Left lung (tissue), 10 donors: ENCODE measurements around the gene SIK3. TPM values are rescaled to one million over a fixed set of nuclear protein-coding genes. Genes with fewer than 3 reads are reported as not detected.
A peak's percentile ranks its signal among the peaks of the same experiment; 100 is the strongest.

Source experiments
- ATAC-seq: fragments of 200-7000 bp; cut with Tn5 transposase; one replicate; pipeline ENCODE4 v1.9.1; 2020; ENCODE audit warnings: moderate library complexity
- DNase-seq, 4 donors: peaks; one replicate each; pipeline ENCODE4 v3.0.0-alpha.2; 2013 to 2020
- H3K27ac ChIP-seq, 2 donors: fragments of 200-600 bp; sonication (generic) in 1 of 2; one replicate each; pipeline versions ENCODE4 v1.5.0 to v1.8.0; 2020 to 2021
- H3K27me3 ChIP-seq, 2 donors: fragments of 200-600 bp; sonication (generic) in 1 of 2; one replicate each; pipeline versions ENCODE4 v1.5.0 to v1.8.0; 2020 to 2021
- H3K36me3 ChIP-seq, 2 donors: fragments of 200-600 bp; sonication (generic) in 1 of 2; one replicate each; pipeline versions ENCODE4 v1.5.0 to v1.8.0; 2020 to 2021
- H3K4me1 ChIP-seq, 2 donors: fragments of 200-600 bp; one replicate each; pipeline ENCODE4 v1.8.0; 2021
- H3K4me3 ChIP-seq, 2 donors: fragments of 200-600 bp; sonication (generic) in 1 of 2; one replicate each; pipeline versions ENCODE4 v1.5.0 to v1.8.0; 2020 to 2021; ENCODE audit warnings: mild to moderate bottlenecking in 1 of 2
- H3K9me3 ChIP-seq, 2 donors: fragments of 200-600 bp; sonication (generic) in 1 of 2; one replicate each; pipeline versions ENCODE4 v1.5.0 to v1.8.0; 2020 to 2021
- intact Hi-C, 2 donors: fragments of 100-400 bp; cut with DNase I; formaldehyde crosslinking; loops; one replicate each; pipeline versions ENCODE4 v1.11.2 to v1.14.2; 2022
- polyA plus RNA-seq, 6 donors: library from polyadenylated mRNA; unstranded; fragments of 120-200 nt; gene quantifications; one replicate each; pipeline ENCODE4 v1.2.1, GENCODE V29; 2013; ENCODE audit not compliant: insufficient read length in 6 of 6
- total RNA-seq, 2 donors: library from RNA; stranded (reverse); fragmentation: NEBNext Ultra II Directional; extraction: Animal tissue kit (Norgen Biotek cat#: 25700); gene quantifications; one replicate each; pipeline ENCODE4 v1.2.1, GENCODE V29; 2021
- TF ChIP-seq, protein P1 (sequence below), 2 donors: fragments of 200-600 bp; sonication (generic) in 1 of 2; IDR thresholded peaks; one replicate each; pipeline versions ENCODE4 v1.5.0 to v1.8.0; 2021; ENCODE audit warnings: antibody characterized with exemption in 2 of 2
- donor health status: DM: no; HTN: yes; CAD: no.
- donor health status: DM: no; HTN: no; CAD: no.

SIK3 gene
- total and polyA plus RNA-seq, 8 donors: 28.0 to 49.6 (median 35.9) TPM

DNA sequence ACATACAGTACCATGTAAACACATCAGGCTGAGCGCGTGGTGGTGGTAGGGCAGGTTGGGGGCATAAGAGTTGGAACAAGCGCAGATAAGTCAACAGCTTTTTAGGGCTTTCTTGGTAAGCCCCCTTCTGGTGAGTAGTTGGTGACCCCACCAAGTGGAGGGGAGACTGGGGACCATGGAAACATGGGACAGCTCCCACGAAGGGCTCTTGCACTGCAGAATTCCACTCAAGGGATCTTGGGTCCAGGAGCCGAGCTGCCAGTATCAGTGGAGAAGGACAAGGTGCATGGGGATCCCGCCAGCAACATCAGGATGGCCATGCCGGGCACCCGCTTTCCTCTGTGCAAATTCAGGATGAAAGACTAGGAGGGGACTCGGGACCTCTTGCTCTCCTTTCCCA is 254.6 kb downstream of the SIK3 start:
- Histone ChIP-seq H3K4me1 (no peaks in the 10 kb centered on the region), H3K27me3 (no peaks in the 10 kb centered on the region), H3K9me3 (no peaks in the 10 kb centered on the region), H3K36me3 (peaks cover 0 to 55% of the 10 kb centered on the region in 2 donors), H3K27ac (no peak overlapping the region), H3K4me3 (no peak overlapping the region)
- ATAC-seq (no peak), DNase-seq (no peak)
- intact Hi-C loops: no loop called here
- TF ChIP-seq, protein P1, sequence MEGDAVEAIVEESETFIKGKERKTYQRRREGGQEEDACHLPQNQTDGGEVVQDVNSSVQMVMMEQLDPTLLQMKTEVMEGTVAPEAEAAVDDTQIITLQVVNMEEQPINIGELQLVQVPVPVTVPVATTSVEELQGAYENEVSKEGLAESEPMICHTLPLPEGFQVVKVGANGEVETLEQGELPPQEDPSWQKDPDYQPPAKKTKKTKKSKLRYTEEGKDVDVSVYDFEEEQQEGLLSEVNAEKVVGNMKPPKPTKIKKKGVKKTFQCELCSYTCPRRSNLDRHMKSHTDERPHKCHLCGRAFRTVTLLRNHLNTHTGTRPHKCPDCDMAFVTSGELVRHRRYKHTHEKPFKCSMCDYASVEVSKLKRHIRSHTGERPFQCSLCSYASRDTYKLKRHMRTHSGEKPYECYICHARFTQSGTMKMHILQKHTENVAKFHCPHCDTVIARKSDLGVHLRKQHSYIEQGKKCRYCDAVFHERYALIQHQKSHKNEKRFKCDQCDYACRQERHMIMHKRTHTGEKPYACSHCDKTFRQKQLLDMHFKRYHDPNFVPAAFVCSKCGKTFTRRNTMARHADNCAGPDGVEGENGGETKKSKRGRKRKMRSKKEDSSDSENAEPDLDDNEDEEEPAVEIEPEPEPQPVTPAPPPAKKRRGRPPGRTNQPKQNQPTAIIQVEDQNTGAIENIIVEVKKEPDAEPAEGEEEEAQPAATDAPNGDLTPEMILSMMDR (IDR thresholded peaks at IDR 0.05): no peak

DNA sequence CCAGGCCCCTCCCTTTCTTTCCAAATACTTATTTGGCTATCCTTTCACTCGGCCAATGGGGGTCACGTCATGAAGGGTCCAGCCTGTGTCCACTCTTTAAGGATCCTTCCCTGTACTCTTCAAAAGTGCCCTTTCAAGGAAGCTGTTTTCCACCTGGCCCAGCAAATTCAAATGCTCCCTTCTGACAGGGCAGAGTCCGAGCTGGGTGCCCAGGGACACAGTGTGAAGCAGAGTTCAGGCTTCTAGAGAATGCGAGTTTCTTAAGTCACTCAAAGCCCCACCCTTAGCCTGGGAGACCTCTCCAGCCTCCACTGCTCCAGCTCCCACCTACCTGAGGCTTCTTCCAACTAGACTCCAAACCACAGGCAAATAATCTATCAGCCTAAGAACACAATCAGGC is 255.3 kb downstream of the SIK3 start:
- ATAC-seq (peak; percentile 38), DNase-seq (no peak)
- Histone ChIP-seq H3K27ac (peak overlapping the region in 1 of 2 donors; percentile 41), H3K36me3 (peaks cover 0 to 48% of the 10 kb centered on the region in 2 donors), H3K4me1 (no peaks in the 10 kb centered on the region), H3K27me3 (no peaks in the 10 kb centered on the region), H3K4me3 (no peak overlapping the region), H3K9me3 (no peaks in the 10 kb centered on the region)
- intact Hi-C loops: no loop called here
- TF ChIP-seq, protein P1 (IDR thresholded peaks at IDR 0.05): no peak

DNA sequence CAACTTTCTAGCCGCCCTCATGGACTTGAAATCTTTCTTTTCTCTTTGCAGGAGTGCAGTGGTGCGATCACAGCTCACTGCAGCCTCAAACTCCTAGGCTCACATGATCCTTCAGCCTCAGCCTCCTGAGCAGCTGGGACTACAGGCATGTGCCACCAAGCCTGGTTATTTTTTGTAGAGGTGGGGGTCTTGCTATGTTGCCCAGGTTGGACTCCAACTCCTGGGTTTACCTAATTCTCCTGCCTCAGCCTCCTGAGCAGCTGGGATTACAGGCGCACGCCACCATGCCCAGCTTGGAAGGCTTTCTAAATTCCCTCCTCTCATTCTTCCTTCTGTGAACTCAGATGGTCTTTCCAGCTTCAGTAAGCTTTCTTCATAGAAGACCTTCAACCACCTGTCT is 256.1 kb downstream of the SIK3 start:
- H3K27me3 ChIP-seq: no peaks in the 10 kb centered on the region
- DNase-seq: no peak
- H3K4me3 ChIP-seq: no peak overlapping the region
- H3K4me1 ChIP-seq: no peaks in the 10 kb centered on the region
- H3K9me3 ChIP-seq: no peaks in the 10 kb centered on the region
- no peak overlapping the region for H3K27ac ChIP-seq
- ATAC-seq: no peak
- peaks cover 0 to 40% of the 10 kb centered on the region in 2 donors for H3K36me3 ChIP-seq
- intact Hi-C loops: no loop called here
- TF ChIP-seq, protein P1 (IDR thresholded peaks at IDR 0.05): no peak

DNA sequence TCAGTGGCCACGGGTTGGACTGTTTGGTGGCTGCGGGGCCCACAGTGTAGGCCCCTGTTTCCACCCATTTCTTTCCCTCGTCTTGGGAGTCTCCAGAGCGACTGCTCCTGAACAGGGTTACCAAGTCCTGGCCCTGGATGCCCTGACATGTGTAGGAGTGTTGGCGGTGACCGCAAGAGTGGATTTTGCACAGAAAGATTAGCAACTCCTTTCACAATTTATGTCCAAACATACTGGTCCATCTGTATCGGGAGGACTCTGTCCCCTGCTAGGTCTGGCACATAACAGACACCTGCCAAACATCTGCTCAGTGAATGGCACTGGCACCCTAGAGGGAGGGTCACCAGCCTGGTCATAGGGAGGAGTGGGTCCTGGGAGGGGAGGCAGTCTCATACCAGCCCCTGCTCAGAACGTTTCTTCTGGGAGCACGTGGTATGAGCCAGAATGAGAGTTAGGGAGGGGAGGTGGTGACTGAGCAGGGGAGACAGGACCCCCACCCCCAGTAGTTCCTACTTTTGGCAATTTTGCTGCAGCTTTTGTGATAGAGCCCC is 257.4 kb downstream of the SIK3 start:
- TF ChIP-seq, protein P1 (IDR thresholded peaks at IDR 0.05): no peak
- ATAC-seq (no peak), DNase-seq (no peak)
- H3K36me3 ChIP-seq: peaks cover 0 to 27% of the 10 kb centered on the region in 2 donors
- no peaks in the 10 kb centered on the region for H3K27me3 ChIP-seq
- intact Hi-C loops: no loop called here
- H3K4me3 ChIP-seq: no peak overlapping the region
- H3K9me3 ChIP-seq: no peaks in the 10 kb centered on the region
- H3K27ac ChIP-seq: no peak overlapping the region
- H3K4me1 ChIP-seq: peaks cover 3 to 11% of the 10 kb centered on the region in 2 donors

DNA sequence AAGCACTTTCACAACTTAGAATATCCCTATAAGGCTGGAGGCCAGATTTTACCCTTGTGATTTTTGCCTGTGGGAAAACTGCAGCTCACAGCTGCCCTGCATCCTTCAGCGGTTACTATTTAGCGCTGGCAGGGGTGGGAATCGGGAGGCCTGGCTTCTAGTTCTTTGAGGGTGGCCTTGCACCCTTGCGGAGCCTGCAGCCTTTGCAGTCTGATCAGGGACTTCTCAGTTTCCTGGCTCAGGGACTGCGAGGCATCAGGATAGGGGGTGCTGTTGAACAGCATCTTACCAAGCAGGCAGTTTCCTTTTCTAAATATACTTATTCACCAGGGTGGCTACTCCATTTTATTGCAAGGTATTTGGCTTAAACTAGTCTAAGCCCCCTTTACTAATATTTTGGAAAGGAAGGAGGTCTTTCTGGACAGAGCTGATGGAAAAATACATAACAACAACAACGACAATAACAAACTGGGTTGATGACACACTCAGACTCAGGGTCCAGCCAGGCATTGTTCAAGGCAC is 257.9 kb downstream of the SIK3 start:
- Histone ChIP-seq H3K36me3 (peaks cover 0 to 21% of the 10 kb centered on the region in 2 donors), H3K9me3 (no peaks in the 10 kb centered on the region), H3K27ac (no peak overlapping the region), H3K4me1 (peaks cover 6 to 17% of the 10 kb centered on the region in 2 donors), H3K27me3 (peaks cover 0 to 4% of the 10 kb centered on the region in 2 donors), H3K4me3 (no peak overlapping the region)
- intact Hi-C loops: no loop called here
- DNase-seq (peak in 2 of 4 donors; percentile 49 to 54), ATAC-seq (no peak)
- TF ChIP-seq, protein P1 (IDR thresholded peaks at IDR 0.05): no peak
